HCT116 (cell line): ENCODE measurements around the gene NUDT8.

Source experiments
- EZH2phosphoT487 ChIP-seq: fragments of 200-600 bp; IDR thresholded peaks from 2 replicates; pipeline ENCODE4 v1.6.1; 2018; ENCODE audit warnings: antibody characterized with exemption, borderline replicate concordance
- MAX ChIP-seq: IDR thresholded peaks from 2 replicates; pipeline ENCODE4 v1.6.1; 2012
- REST ChIP-seq: IDR thresholded peaks from 2 replicates; pipeline ENCODE4 v1.6.1; 2012; ENCODE audit warnings: low read depth
- SP1 ChIP-seq: IDR thresholded peaks from 2 replicates; pipeline ENCODE4 v1.6.1; 2012; ENCODE audit warnings: low read depth
- TCF7L2 ChIP-seq: IDR thresholded peaks from 2 replicates; pipeline ENCODE4 v1.7.0; 2011; ENCODE audit warnings: borderline replicate concordance, inconsistent platforms; ENCODE audit not compliant: insufficient read depth, insufficient read length; ENCODE audit errors: extremely low read depth
- YY1 ChIP-seq: IDR thresholded peaks from 2 replicates; pipeline ENCODE4 v1.6.1; 2011; ENCODE audit warnings: low read length, low read depth, moderate library complexity, mild to moderate bottlenecking; ENCODE audit not compliant: insufficient replicate concordance; ENCODE audit errors: extremely low read depth

GRCh38 chr11:67593565-67593905 lies 36.2 kb downstream of the NUDT8 start:
- TF ChIP-seq YY1 (no peak), REST (no peak), MAX (no peak), TCF7L2 (no peak), SP1 (no peak), EZH2phosphoT487 (no peak)
